ENCODE results near the gene CDH16.
"Not testable (repeated sequence)": the region's sequence is repeated elsewhere in the genome, so short reads cannot be mapped to it uniquely, and the experiment has no call there.

Gene CDH16, protein sequence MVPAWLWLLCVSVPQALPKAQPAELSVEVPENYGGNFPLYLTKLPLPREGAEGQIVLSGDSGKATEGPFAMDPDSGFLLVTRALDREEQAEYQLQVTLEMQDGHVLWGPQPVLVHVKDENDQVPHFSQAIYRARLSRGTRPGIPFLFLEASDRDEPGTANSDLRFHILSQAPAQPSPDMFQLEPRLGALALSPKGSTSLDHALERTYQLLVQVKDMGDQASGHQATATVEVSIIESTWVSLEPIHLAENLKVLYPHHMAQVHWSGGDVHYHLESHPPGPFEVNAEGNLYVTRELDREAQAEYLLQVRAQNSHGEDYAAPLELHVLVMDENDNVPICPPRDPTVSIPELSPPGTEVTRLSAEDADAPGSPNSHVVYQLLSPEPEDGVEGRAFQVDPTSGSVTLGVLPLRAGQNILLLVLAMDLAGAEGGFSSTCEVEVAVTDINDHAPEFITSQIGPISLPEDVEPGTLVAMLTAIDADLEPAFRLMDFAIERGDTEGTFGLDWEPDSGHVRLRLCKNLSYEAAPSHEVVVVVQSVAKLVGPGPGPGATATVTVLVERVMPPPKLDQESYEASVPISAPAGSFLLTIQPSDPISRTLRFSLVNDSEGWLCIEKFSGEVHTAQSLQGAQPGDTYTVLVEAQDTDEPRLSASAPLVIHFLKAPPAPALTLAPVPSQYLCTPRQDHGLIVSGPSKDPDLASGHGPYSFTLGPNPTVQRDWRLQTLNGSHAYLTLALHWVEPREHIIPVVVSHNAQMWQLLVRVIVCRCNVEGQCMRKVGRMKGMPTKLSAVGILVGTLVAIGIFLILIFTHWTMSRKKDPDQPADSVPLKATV

GRCh38 chr16:66918803-66919568 is at the start of gene CDH16:
Gene CDH16 (minus strand): TSS chr16:66918885. CDS start chr16:66918065, 820 bp downstream.
- no peak for DNase-seq

GRCh38 chr16:66964049-66964448 is 45.4 kb upstream of the CDH16 start:
- no peak for DNase-seq

DNA sequence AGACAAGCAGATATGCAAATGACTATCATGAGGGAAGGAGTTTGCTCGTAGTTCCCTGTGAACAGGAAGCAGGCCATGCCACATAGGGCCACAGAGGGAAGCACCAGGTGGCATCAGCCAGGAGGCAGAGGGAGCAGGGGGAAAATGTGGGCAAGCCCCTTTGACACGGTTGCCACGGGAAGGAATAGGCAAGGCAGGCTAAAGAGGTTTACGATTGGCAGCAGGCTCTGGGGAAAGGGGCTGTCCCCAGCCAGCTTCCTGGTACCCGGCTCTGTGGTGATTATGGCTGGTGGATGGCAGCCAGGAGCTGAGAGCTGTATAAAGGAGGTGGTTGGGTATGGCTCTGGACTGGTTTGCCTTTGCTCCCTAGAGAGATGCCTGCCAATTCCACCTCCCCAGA is 43.2 kb upstream of the CDH16 start:
- DNase-seq: no peak

- DNase-seq: peak; percentile 88
Measured at GRCh38 chr16:66961065-66961744, 42.5 kb upstream of the CDH16 start, which contains the start of gene CES3. Gene CES3 (plus strand): TSS chr16:66961266. CDS start chr16:66961308, 42 bp downstream.

DNA sequence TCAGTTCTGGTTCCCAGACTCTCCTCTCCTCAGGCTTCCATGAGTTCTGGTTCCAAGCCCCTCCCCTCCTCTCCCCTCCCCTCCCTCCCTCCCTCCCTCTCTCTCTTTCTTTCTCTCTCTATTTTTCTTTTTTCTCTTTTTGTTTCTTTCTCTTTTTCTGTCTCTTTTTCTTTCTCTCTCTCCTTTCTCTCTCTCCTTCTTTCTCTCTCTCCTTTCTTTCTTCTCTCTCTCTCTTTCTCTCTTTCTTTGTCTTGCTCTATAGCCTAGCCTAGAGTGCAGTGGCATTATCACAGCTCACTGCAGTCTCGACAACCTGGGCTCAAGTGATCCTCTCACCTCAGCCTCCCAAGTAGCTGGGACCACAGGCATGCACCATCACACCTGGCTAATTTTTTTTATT is 41.6 kb upstream of the CDH16 start:
- DNase-seq: no peak

- DNase-seq: peak; percentile 75
Measured at GRCh38 chr16:66959704-66960161, 41.0 kb upstream of the CDH16 start.

GRCh38 chr16:66958857-66959703 is 40.4 kb upstream of the CDH16 start:
- DNase-seq: no peak

DNA sequence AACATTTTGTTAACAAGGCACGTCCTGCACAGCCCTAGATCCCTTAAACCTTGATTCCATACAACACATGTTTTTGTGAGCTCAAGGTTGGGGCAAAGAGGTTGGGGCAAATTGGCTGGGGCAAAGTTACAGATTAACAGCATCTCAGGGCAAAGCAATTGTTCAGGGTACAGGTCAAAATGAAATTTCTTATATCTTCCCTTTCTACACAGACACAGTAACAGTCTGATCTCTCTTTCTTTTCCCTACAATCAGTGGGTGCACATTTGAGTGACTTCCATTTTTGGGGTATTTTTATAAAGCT is 37.4 kb upstream of the CDH16 start:
- DNase-seq: not testable (repeated sequence)

DNA sequence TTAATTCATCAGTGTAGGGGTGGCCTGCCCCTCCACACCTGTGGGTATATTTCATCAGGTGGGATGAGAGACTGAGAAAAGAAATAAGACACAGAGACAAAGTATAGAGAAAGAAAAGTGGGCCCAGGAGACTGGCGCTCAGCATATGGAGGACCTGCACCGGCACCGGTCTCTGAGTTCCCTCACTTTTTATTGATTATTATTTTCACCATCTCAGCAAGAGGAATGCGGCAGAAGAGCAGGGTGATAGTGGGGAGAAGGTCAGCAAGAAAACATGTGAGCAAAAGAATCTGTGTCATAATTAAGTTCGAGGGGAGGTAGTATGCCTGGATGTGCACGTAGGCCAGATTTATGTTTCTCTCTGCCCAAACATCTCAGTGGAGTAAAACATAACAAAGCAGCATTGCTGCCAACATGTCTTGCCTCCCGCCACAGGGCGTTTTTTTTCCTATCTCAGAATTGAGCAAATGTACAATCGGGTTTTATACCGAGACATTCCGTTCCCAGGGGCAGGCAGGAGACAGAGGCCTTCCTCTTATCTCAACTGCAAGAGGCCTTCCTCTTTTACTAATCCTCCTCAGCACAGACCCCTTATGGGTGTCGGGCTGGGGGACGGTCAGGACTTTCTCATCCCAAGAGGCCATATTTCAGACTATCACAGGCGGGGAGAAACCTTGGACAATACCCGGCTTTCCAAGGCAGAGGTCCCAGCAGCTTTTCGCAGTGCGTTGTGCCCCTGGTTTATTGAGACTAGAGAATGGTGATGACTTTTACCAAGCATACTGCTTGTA is 36.9 kb upstream of the CDH16 start:
- not testable (repeated sequence) for DNase-seq

GRCh38 chr16:66954097-66954659 is 35.5 kb upstream of the CDH16 start:
- peak; percentile 68 for DNase-seq

GRCh38 chr16:66953462-66954096 is 34.9 kb upstream of the CDH16 start:
- DNase-seq: no peak

DNA sequence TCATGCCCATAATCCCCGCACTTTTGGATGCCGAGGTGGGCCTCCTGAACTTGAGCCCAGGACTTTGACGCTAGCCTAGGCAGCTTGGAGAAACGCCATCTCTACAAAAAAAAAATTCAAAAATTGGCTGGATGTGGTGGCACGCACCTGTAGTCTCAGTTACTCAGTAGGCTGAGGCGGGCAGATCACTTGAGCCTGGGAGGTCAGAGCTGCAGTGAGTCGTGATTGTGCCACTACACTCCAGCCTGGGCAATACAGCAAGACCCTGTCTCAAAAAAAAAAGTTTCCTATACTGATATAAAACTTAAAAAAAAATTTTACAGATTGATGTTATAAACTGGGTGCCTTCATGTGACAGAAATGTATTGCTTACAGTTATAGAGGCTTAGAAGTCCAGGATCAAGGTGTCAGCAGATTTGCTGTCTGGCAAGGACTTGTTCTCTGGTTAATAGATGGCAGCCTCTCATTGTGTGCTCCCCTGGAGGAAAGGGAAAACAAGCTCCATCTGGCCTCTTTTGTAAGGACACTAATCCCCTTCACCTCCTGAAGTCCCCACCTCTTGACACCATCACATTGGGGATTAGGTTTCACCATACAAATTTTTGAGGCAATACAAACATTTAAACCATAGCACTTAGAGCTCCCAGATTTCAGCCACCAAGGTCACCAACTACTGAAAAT is 33.9 kb upstream of the CDH16 start:
- DNase-seq: no peak

GRCh38 chr16:66950971-66951790 is 32.5 kb upstream of the CDH16 start:
- no peak for DNase-seq

DNA sequence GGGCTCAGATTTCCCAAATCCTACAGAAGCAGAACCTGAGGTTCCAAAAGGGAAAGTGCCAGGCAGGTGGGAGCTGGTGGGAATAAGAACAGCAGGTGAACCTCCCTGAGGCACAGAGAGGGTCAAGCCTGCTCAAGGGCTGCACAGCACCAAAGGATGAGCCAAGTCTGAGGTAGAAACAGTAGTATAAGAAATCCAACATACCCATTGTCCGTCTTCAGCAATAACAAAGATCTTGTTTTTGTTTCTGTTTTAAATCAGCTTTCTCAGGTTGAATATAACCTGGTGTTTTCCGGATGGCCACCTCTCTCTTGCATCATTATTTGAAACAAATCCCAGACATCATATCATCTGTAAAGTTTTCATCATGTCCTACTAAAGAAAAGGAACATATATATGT is 31.8 kb upstream of the CDH16 start:
- DNase-seq: no peak

GRCh38 chr16:66949472-66949871 is 30.8 kb upstream of the CDH16 start:
- no peak for DNase-seq

DNA sequence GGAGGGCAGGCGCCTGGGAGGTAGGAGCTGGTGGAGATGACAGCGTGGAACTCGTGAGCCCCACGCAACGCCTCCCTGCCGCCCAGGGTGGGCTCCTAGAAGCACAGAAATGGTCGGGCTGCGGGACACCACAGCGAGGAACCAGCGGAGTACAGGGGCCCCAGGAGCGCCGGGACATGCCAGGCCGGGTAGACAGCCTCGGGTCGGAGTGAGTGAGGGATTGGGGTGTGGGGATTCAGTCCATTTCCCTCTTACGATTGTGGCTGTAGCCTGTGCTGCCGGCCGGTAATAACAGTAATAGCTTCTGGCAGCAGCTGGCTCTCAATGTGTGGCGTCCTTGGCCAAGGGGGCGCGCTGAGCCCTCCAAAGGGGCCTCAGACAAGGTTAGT is 30.1 kb upstream of the CDH16 start:
- no peak for DNase-seq

DNA sequence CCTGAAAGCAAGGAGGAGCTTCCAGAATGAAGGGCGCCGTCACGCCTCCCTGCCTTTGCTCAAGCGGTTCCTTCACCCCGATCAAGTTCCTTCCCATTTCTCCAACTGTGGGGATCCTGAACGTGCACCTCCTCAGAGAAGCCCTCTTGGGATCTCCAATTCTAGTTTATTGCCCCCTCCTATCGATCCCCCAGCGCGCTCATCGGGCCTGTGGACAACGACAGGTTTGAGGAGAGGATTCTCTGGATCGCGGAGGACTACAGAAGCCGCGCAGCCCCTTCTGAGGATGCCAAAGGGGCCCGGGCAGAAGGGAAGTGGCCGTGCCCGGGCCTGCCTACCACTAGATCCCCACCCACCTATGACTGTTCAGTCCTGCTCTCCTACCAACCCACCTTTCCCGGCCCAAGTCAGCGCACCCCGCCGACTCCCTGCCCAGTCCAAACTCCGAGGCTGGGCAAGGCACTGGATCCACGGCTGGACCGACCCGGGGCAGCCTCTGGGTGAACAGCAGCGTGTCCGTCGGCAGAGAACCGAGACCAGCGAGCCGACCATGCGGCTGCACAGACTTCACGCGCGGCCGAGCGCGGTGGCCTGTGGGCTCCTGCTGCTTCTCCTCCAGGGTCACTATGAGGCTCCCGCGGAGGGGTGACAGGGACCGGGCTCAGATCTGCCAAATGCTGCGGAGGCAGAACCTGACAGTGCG is 29.6 kb upstream of the CDH16 start:
- no peak for DNase-seq

Measured in NCI-H1694 treated with DMSO at 0.1 percent for 48 hours (cell line).